NCI-H1694 treated with DMSO at 0.1 percent for 48 hours (cell line): Measurements from ENCODE around the gene CENPO.
"Not testable (repeated sequence)": the region's sequence is repeated elsewhere in the genome, so short reads cannot be mapped to it uniquely, and the experiment has no call there.

Experiments used
- DNase-seq: peaks from one replicate; lab custom pipeline; 2025; lab: John Stamatoyannopoulos, UW

The CENPO gene

GRCh38 chr2:24788816-24789215 is 4.4 kb upstream of the CENPO start:
- no peak for DNase-seq

- no peak for DNase-seq
These were observed 1.8 kb upstream of the CENPO start for GRCh38 chr2:24791452-24791851.

- no peak for DNase-seq
These were observed 717 bp upstream of the CENPO start for GRCh38 chr2:24792542-24792873.

- peak; percentile 38 for DNase-seq
These were observed 673 bp downstream of the CENPO start for GRCh38 chr2:24793761-24794435.

GRCh38 chr2:24797644-24798043 is 4.4 kb downstream of the CENPO start:
- DNase-seq, result no peak

- DNase-seq, result not testable (repeated sequence)
These were observed 7.3 kb downstream of the CENPO start for GRCh38 chr2:24800487-24800886.

GRCh38 chr2:24805811-24806660 is 12.8 kb downstream of the CENPO start:
- DNase-seq, result not testable (repeated sequence)

- DNase-seq, result no peak
These were observed 13.4 kb downstream of the CENPO start for GRCh38 chr2:24806661-24807036.

GRCh38 chr2:24809316-24810007 is 16.2 kb downstream of the CENPO start:
- no peak for DNase-seq

GRCh38 chr2:24813691-24814137 is 20.5 kb downstream of the CENPO start:
- DNase-seq, result no peak

GRCh38 chr2:24814516-24814915 is 21.3 kb downstream of the CENPO start:
- no peak for DNase-seq

GRCh38 chr2:24815171-24815570 is 21.9 kb downstream of the CENPO start:
- no peak for DNase-seq

- DNase-seq, result no peak
These were observed 23.2 kb downstream of the CENPO start for GRCh38 chr2:24816404-24816803.

GRCh38 chr2:24816884-24817283 is 23.7 kb downstream of the CENPO start:
- no peak for DNase-seq

GRCh38 chr2:24818721-24819167 is 25.5 kb downstream of the CENPO start:
- no peak for DNase-seq

- DNase-seq, result no peak
These were observed 26.4 kb downstream of the CENPO start for GRCh38 chr2:24819442-24820174.

- DNase-seq, result no peak
These were observed 26.9 kb downstream of the CENPO start for GRCh38 chr2:24820175-24820513.

- no peak for DNase-seq
These were observed 27.6 kb downstream of the CENPO start for GRCh38 chr2:24820598-24821432.

- no peak for DNase-seq
These were observed 28.2 kb downstream of the CENPO start for GRCh38 chr2:24821433-24821891.

GRCh38 chr2:24822049-24822706 is 29.0 kb downstream of the CENPO start:
- DNase-seq, result no peak
